ENCODE data around the gene UPP1. TPM values are rescaled to one million over a fixed set of nuclear protein-coding genes. Genes with fewer than 3 reads are reported as not detected.

UPP1 gene
- total and polyA plus RNA-seq, 2 donors (not counting 1 experiment from before 2014, with no cell fraction given), result 5.8 to 8.0 TPM

GRCh38 chr7:48090095-48090805 lies 1.2 kb downstream of the UPP1 start:
- WGBS (ENCODE audit: insufficient coverage), result 90% methylated on average over 28 of the region's 28 CpGs
- H3K27me3 ChIP-seq (replicated peaks in 1 of 4; ENCODE audit: control extremely low read depth in 1 of 4, control insufficient read depth in 3 of 4, insufficient read depth in 4 of 4, low read length in 3 of 4), result no peaks in the 10 kb centered on the region
- DNase-seq (no peak), ATAC-seq (ENCODE audit: low read depth) (no peak)
- H2AFZ ChIP-seq (ENCODE audit: insufficient read depth, low read depth, low read length, poor library complexity, severe bottlenecking), result peak overlapping the region; percentile 96
- POLR2A ChIA-PET, result interaction anchor here (0.6 to 0.7 kb wide), 3 partner anchors 40 to 1797 kb away, joined by 3 to 5 read pairs (median 4); no protein-coding TSS in a partner anchor
- no peaks in the 10 kb centered on the region for H4K20me1 ChIP-seq (ENCODE audit: control insufficient read depth, insufficient read depth, low read length, poor library complexity, severe bottlenecking)
- H3K9me3 ChIP-seq (ENCODE audit: control extremely low read depth in 1 of 3, control insufficient read depth in 2 of 3, insufficient read depth in 1 of 3, low read length in 2 of 3), result peaks cover 0 to 6% (median 0%) of the 10 kb centered on the region in 3 donors
- peaks cover 0 to under 1% of the 10 kb centered on the region in 2 experiments for H3K36me3 ChIP-seq (replicated peaks in 1 of 2; ENCODE audit: control extremely low read depth in 1 of 2, control insufficient read depth in 1 of 2, extremely low read depth in 1 of 2, insufficient read depth in 2 of 2, low read length in 1 of 2)
- H3K27ac ChIP-seq (ENCODE audit: low read length in 2 of 2), result no peak overlapping the region
- no peak for TF ChIP-seq EZH2 (IDR thresholded peaks at IDR 0.05; ENCODE audit: borderline replicate concordance, insufficient read depth, low read depth, low read length, poor library complexity, severe bottlenecking)
- TF ChIP-seq, protein P1, sequence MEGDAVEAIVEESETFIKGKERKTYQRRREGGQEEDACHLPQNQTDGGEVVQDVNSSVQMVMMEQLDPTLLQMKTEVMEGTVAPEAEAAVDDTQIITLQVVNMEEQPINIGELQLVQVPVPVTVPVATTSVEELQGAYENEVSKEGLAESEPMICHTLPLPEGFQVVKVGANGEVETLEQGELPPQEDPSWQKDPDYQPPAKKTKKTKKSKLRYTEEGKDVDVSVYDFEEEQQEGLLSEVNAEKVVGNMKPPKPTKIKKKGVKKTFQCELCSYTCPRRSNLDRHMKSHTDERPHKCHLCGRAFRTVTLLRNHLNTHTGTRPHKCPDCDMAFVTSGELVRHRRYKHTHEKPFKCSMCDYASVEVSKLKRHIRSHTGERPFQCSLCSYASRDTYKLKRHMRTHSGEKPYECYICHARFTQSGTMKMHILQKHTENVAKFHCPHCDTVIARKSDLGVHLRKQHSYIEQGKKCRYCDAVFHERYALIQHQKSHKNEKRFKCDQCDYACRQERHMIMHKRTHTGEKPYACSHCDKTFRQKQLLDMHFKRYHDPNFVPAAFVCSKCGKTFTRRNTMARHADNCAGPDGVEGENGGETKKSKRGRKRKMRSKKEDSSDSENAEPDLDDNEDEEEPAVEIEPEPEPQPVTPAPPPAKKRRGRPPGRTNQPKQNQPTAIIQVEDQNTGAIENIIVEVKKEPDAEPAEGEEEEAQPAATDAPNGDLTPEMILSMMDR (IDR thresholded peaks at IDR 0.05), result no peak
- H3K4me3 Mint-ChIP-seq, result peak overlapping the region; percentile 94
- peaks cover 34% of the 10 kb centered on the region for H3K4me1 Mint-ChIP-seq
- intact Hi-C loops (cut with micrococcal nuclease), result no loop called here
- no peaks in the 10 kb centered on the region for H3K27me3 Mint-ChIP-seq
- H3K9me3 Mint-ChIP-seq (ENCODE audit: insufficient read depth), result no peaks in the 10 kb centered on the region
- no peaks in the 10 kb centered on the region for H3K79me2 ChIP-seq (ENCODE audit: control insufficient read depth, insufficient read depth, low read length)
- H3K4me3 ChIP-seq (ENCODE audit: control extremely low read depth in 1 of 5, extremely low read depth in 1 of 5, insufficient read depth in 1 of 5, low read depth in 2 of 5, low read length in 4 of 5), result peak overlapping the region in 4 of 5 experiments; percentile 73 to 82 (median 78)
- CTCF ChIA-PET, result interaction anchor here (2.2 to 2.4 kb wide), 2 partner anchors 20 to 99 kb away, joined by 12 to 14 read pairs; no protein-coding TSS in a partner anchor
- H3K27ac Mint-ChIP-seq, result no peak overlapping the region
- peak overlapping the region; percentile 99 for H3K4me2 ChIP-seq (replicated peaks; ENCODE audit: low read depth, low read length, poor library complexity, severe bottlenecking)
- H3K4me1 ChIP-seq (ENCODE audit: control insufficient read depth in 2 of 2, insufficient read depth in 2 of 2, low read length in 2 of 2), result peaks cover 8 to 32% of the 10 kb centered on the region in 2 donors
- peak overlapping the region; percentile 84 for H3K9ac ChIP-seq (ENCODE audit: low read length)

Data from B cell (primary cell).